ENCODE data around the gene TNFSF11. TPM values are rescaled to one million over a fixed set of nuclear protein-coding genes. Genes with fewer than 3 reads are reported as not detected.

Gene TNFSF11
- total RNA-seq, 1 experiment from 2014 or later, result 3.5 TPM

DNA sequence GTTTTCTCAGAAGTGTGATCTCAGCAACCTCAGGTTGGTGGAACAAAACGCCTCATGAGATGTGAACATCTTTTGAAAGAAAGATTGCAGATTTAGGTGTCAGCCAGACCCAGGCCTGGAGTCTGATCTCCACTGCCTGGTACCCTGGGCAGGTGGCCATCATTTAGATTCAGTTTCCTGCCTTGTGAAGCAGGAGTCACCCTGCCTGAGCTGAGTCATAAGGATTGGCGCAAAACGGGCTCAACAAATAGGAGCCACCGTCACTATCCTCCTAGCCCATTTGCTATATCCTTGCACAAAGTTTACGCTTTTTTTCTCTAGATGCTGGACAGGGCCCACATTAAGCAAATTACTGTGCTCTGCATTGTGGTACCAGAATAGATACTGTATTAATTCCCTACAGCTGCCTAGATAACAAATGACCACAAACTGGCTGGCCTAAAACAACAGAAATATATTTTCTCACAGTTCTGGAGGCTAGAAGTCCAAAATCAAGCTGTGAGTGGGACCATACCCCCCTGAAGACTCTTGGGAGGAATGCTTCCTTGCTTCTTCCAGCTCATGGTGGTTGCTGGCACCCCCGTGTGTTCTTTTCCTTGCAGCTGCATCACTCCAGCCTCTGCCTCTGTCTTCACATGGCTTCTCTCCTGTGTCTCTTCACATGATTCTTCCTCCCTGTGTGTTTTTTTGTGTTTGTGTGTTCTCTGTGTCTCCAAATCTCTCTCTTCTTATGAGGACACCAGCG lies 38.2 kb downstream of the TNFSF11 start:
- Histone ChIP-seq H3K18ac (ENCODE audit: insufficient read length, low read depth, low read length) (no peak overlapping the region), H2AFZ (ENCODE audit: low read length) (no peak overlapping the region), H3K27me3 (ENCODE audit: insufficient read depth, low read length) (no peaks in the 10 kb centered on the region), H2BK20ac (ENCODE audit: low read depth, low read length, poor library complexity, severe bottlenecking) (no peak overlapping the region), H2AK5ac (ENCODE audit: insufficient read length, low read length) (no peak overlapping the region), H3K4me1 (ENCODE audit: insufficient read depth, low read length) (no peaks in the 10 kb centered on the region), H3K56ac (ENCODE audit: insufficient read length, low read depth, low read length) (no peak overlapping the region), H2BK12ac (ENCODE audit: insufficient read length, low read depth, low read length) (no peak overlapping the region), H3T11ph (ENCODE audit: low read length) (no peak overlapping the region), H4K91ac (ENCODE audit: insufficient read length, low read depth, low read length) (no peak overlapping the region), H3K14ac (ENCODE audit: insufficient read depth, low read length) (no peak overlapping the region), H3K79me2 (ENCODE audit: insufficient read depth, low read length) (no peaks in the 10 kb centered on the region), H3K23me2 (ENCODE audit: insufficient read length, low read depth, low read length, poor library complexity, severe bottlenecking) (no peaks in the 10 kb centered on the region), H3K23ac (ENCODE audit: insufficient read length, low read depth, low read length) (no peak overlapping the region), H2BK5ac (ENCODE audit: insufficient read length, low read length) (no peak overlapping the region), H3K27ac (ENCODE audit: insufficient read length, low read depth, low read length) (no peak overlapping the region), H4K5ac (ENCODE audit: insufficient read length, low read depth, low read length) (no peak overlapping the region), H3K79me1 (ENCODE audit: insufficient read depth, low read depth, low read length, poor library complexity, severe bottlenecking) (no peaks in the 10 kb centered on the region), H3K4me2 (ENCODE audit: insufficient read depth, insufficient read length, low read length) (no peak overlapping the region), H3K9ac (ENCODE audit: extremely low read depth, insufficient read length, low read length) (no peak overlapping the region), H2BK15ac (ENCODE audit: low read depth, low read length) (no peak overlapping the region), H4K20me1 (ENCODE audit: control insufficient read depth, insufficient read depth, insufficient read length) (no peaks in the 10 kb centered on the region), H4K8ac (replicated peaks; ENCODE audit: insufficient read length, low read depth, low read length) (no peak overlapping the region), H3K4ac (ENCODE audit: low read depth, low read length) (no peak overlapping the region), H2BK120ac (ENCODE audit: low read depth, low read length, poor library complexity, severe bottlenecking) (no peak overlapping the region), H3K9me3 (ENCODE audit: control insufficient read depth, low read depth, low read length) (no peaks in the 10 kb centered on the region)
- DNase-seq, result no peak
- TF ChIP-seq, protein P1, sequence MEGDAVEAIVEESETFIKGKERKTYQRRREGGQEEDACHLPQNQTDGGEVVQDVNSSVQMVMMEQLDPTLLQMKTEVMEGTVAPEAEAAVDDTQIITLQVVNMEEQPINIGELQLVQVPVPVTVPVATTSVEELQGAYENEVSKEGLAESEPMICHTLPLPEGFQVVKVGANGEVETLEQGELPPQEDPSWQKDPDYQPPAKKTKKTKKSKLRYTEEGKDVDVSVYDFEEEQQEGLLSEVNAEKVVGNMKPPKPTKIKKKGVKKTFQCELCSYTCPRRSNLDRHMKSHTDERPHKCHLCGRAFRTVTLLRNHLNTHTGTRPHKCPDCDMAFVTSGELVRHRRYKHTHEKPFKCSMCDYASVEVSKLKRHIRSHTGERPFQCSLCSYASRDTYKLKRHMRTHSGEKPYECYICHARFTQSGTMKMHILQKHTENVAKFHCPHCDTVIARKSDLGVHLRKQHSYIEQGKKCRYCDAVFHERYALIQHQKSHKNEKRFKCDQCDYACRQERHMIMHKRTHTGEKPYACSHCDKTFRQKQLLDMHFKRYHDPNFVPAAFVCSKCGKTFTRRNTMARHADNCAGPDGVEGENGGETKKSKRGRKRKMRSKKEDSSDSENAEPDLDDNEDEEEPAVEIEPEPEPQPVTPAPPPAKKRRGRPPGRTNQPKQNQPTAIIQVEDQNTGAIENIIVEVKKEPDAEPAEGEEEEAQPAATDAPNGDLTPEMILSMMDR (conservative IDR thresholded peaks at IDR 0.05), result no peak
- no peaks in the 10 kb centered on the region for H3K36me3 Mint-ChIP-seq (ENCODE audit: insufficient read depth in 1 of 3, low read depth in 3 of 3)
- H3K27ac Mint-ChIP-seq, result no peak overlapping the region
- H3K9me3 Mint-ChIP-seq, result no peaks in the 10 kb centered on the region
- peaks cover 4 to 5% of the 10 kb centered on the region in 2 experiments for H3K4me1 Mint-ChIP-seq
- H3K27me3 Mint-ChIP-seq (ENCODE audit: low read depth), result peaks cover 2% of the 10 kb centered on the region
- no CpG with 5 or more reads among the region's 7 CpGs for WGBS (ENCODE audit: extremely low coverage, insufficient read length, low lambda C conversion rate)
- no peak overlapping the region for H3K4me3 Mint-ChIP-seq
